ENCODE data around the gene ZNF618. TPM values are rescaled to one million over a fixed set of nuclear protein-coding genes. Genes with fewer than 3 reads are reported as not detected.

ZNF618 gene
- total RNA-seq, 4 donors from 2014 or later, result 2.1 to 6.2 (median 4.1) TPM

- TF ChIP-seq EP300 (IDR thresholded peaks at IDR 0.05), result no peak
- TF ChIP-seq CTCF (IDR thresholded peaks at IDR 0.05), result no peak
- TF ChIP-seq POLR2A (IDR thresholded peaks at IDR 0.05), result no peak
- TF ChIP-seq POLR2AphosphoS5 (IDR thresholded peaks at IDR 0.05), result no peak
- Histone ChIP-seq H3K27ac (no peak overlapping the region), H3K27me3 (no peaks in the 10 kb centered on the region), H3K4me3 (no peak overlapping the region), H3K9me3 (no peaks in the 10 kb centered on the region), H3K4me1 (peaks cover 0 to 19% (median 7%) of the 10 kb centered on the region in 3 donors), H3K36me3 (peaks cover 0 to 8% of the 10 kb centered on the region in 2 donors)
- no peak for ATAC-seq
- no CpG with 5 or more reads among the region's 16 CpGs for WGBS, 2 donors (ENCODE audit: low coverage in 1 of 2)
Measured at GRCh38 chr9:113998525-113999255, 122.6 kb downstream of the ZNF618 start.

- no peak for ATAC-seq
Measured at GRCh38 chr9:113999256-114000062, 123.3 kb downstream of the ZNF618 start.

GRCh38 chr9:114000063-114000454 is 124.0 kb downstream of the ZNF618 start:
- ATAC-seq, result no peak
- Histone ChIP-seq H3K4me1 (peaks cover 0 to 18% (median 0%) of the 10 kb centered on the region in 3 donors), H3K27ac (no peak overlapping the region), H3K9me3 (no peaks in the 10 kb centered on the region), H3K27me3 (no peaks in the 10 kb centered on the region), H3K4me3 (no peak overlapping the region), H3K36me3 (peaks cover 0 to 8% of the 10 kb centered on the region in 2 donors)
- TF ChIP-seq EP300 (IDR thresholded peaks at IDR 0.05), result no peak
- no peak for TF ChIP-seq POLR2A (IDR thresholded peaks at IDR 0.05)
- no peak for TF ChIP-seq POLR2AphosphoS5 (IDR thresholded peaks at IDR 0.05)
- TF ChIP-seq CTCF (IDR thresholded peaks at IDR 0.05), result no peak
- WGBS, 2 donors (ENCODE audit: low coverage in 1 of 2), result 80 to 93% methylated on average over 9 to 12 of the region's 13 CpGs

More at GRCh38 chr9:113999256-114000062, 123.3 kb downstream of the ZNF618 start:
- TF ChIP-seq POLR2A (IDR thresholded peaks at IDR 0.05), result no peak
- Histone ChIP-seq H3K27ac (no peak overlapping the region), H3K27me3 (no peaks in the 10 kb centered on the region), H3K4me1 (peaks cover 0 to 18% (median 0%) of the 10 kb centered on the region in 3 donors), H3K36me3 (peaks cover 0 to 8% of the 10 kb centered on the region in 2 donors), H3K9me3 (no peaks in the 10 kb centered on the region), H3K4me3 (no peak overlapping the region)
- 63 to 86% methylated on average over 3 to 5 of the region's 17 CpGs for WGBS, 2 donors (ENCODE audit: low coverage in 1 of 2)

GRCh38 chr9:114000671-114001409 is 124.7 kb downstream of the ZNF618 start:
- no peak overlapping the region for H3K27ac ChIP-seq
- TF ChIP-seq EP300 (IDR thresholded peaks at IDR 0.05), result no peak
- no peak for TF ChIP-seq POLR2AphosphoS5 (IDR thresholded peaks at IDR 0.05)
- TF ChIP-seq CTCF (IDR thresholded peaks at IDR 0.05), result no peak
- no peak for TF ChIP-seq POLR2A (IDR thresholded peaks at IDR 0.05)
- no peak overlapping the region for H3K4me3 ChIP-seq
- peaks cover 0 to 14% of the 10 kb centered on the region in 2 donors for H3K36me3 ChIP-seq
- H3K27me3 ChIP-seq, result no peaks in the 10 kb centered on the region
- H3K9me3 ChIP-seq, result no peaks in the 10 kb centered on the region
- peaks cover 0 to 18% (median 0%) of the 10 kb centered on the region in 3 donors for H3K4me1 ChIP-seq
- 86% methylated on average over 1 of the region's 8 CpGs for WGBS, 2 donors (ENCODE audit: low coverage in 1 of 2)
- no peak for ATAC-seq

- no peak for TF ChIP-seq POLR2AphosphoS5 (IDR thresholded peaks at IDR 0.05)
- TF ChIP-seq EP300 (IDR thresholded peaks at IDR 0.05), result no peak
- TF ChIP-seq POLR2A (IDR thresholded peaks at IDR 0.05), result no peak
- no peak for TF ChIP-seq CTCF (IDR thresholded peaks at IDR 0.05)
- H3K27me3 ChIP-seq, result no peaks in the 10 kb centered on the region
- H3K27ac ChIP-seq, result no peak overlapping the region
- ATAC-seq, result no peak
- 0 to 46% methylated on average over 1 to 2 of the region's 3 CpGs for WGBS, 2 donors (ENCODE audit: low coverage in 1 of 2)
- H3K4me1 ChIP-seq, result peaks cover 0 to 18% (median 0%) of the 10 kb centered on the region in 3 donors
- H3K4me3 ChIP-seq, result no peak overlapping the region
- peaks cover 0 to 19% of the 10 kb centered on the region in 2 donors for H3K36me3 ChIP-seq
- H3K9me3 ChIP-seq, result no peaks in the 10 kb centered on the region
Measured at GRCh38 chr9:114001410-114001685, 125.2 kb downstream of the ZNF618 start.
